Esophagus muscularis mucosa (tissue), 4 donors: ENCODE results near the gene TERT.

Source experiments
- CTCF ChIP-seq, 3 experiments: fragments of 200-600 bp in 2 of 3; fragments of 450-650 bp in 1 of 3; sonication (generic) in 2 of 3; IDR thresholded peaks; one replicate each; pipeline ENCODE4 v1.5.1; 2017 to 2019; ENCODE audit warnings: antibody characterized with exemption in 3 of 3, mild to moderate bottlenecking in 2 of 3, moderate library complexity in 1 of 3
- EP300 ChIP-seq: sonication (generic); formaldehyde crosslinking; IDR thresholded peaks from one replicate; pipeline ENCODE4 v1.6.1; 2017; ENCODE audit warnings: antibody characterized with exemption
- POLR2A ChIP-seq: fragments of 450-650 bp; IDR thresholded peaks from one replicate; pipeline ENCODE4 v1.6.1; 2017; ENCODE audit warnings: antibody characterized with exemption, moderate library complexity, mild to moderate bottlenecking, low read depth

- no peak for TF ChIP-seq CTCF (IDR thresholded peaks at IDR 0.05)
- no peak for TF ChIP-seq EP300
- no peak for TF ChIP-seq POLR2A
Observed at GRCh38 chr5:1218351-1219080, 76.4 kb downstream of the TERT start.
